Large intestine (tissue), 3 donors: Measurements from ENCODE around the gene XPNPEP2. TPM values are rescaled to one million over a fixed set of nuclear protein-coding genes. Genes with fewer than 3 reads are reported as not detected.
"Not testable (repeated sequence)": the region's sequence is repeated elsewhere in the genome, so short reads cannot be mapped to it uniquely, and the experiment has no call there.

Source experiments
- DNase-seq, 2 donors: peaks; one replicate each; pipeline versions ENCODE4 v3.0.0 to v3.0.0-alpha.2; 2013
- H3K27ac ChIP-seq: one replicate; pipeline ENCODE4 v1.5.1; 2013; ENCODE audit warnings: low read length
- H3K27me3 ChIP-seq: 2 replicates; pipeline ENCODE4 v1.6.1; 2013; ENCODE audit warnings: low read length; ENCODE audit not compliant: control insufficient read depth, insufficient read depth
- H3K36me3 ChIP-seq: 2 replicates; pipeline ENCODE4 v1.6.1; 2013; ENCODE audit warnings: low read length; ENCODE audit not compliant: control insufficient read depth, insufficient read depth
- H3K4me1 ChIP-seq: one replicate; pipeline ENCODE4 v1.6.1; 2013; ENCODE audit warnings: low read length; ENCODE audit not compliant: control insufficient read depth, insufficient read depth
- H3K4me3 ChIP-seq: one replicate; pipeline ENCODE4 v1.5.1; 2013; ENCODE audit warnings: low read length
- H3K9me3 ChIP-seq: one replicate; pipeline ENCODE4 v1.6.1; 2013; ENCODE audit warnings: mild to moderate bottlenecking, low read depth, low read length, moderate library complexity; ENCODE audit not compliant: control insufficient read depth
- WGBS: methylation state at CpG from one replicate; pipeline ENCODE4 v1.1.5; 2013; ENCODE audit warnings: low lambda C conversion rate; ENCODE audit not compliant: insufficient coverage; 5-methylcytosine and 5-hydroxymethylcytosine counted together
- polyA plus RNA-seq: library from polyadenylated mRNA; unstranded; fragments of 120-200 nt; gene quantifications from one replicate; pipeline ENCODE4 v1.2.1, GENCODE V29; 2013

XPNPEP2 gene
- polyA plus RNA-seq, 1 donor = 353 TPM

- no peak overlapping the region for H3K27ac ChIP-seq
- H3K27me3 ChIP-seq = no peaks in the 10 kb centered on the region
- no peaks in the 10 kb centered on the region for H3K9me3 ChIP-seq
- no peaks in the 10 kb centered on the region for H3K36me3 ChIP-seq
- no peak overlapping the region for H3K4me3 ChIP-seq
- H3K4me1 ChIP-seq = peaks cover 30% of the 10 kb centered on the region
- no peak for DNase-seq
- WGBS = no CpG with 5 or more reads among the region's 2 CpGs
These were observed 7.6 kb upstream of the XPNPEP2 start for GRCh38 chrX:129731228-129731627.

- no peak overlapping the region for H3K4me3 ChIP-seq
- no peaks in the 10 kb centered on the region for H3K9me3 ChIP-seq
- H3K27me3 ChIP-seq = no peaks in the 10 kb centered on the region
- H3K27ac ChIP-seq = no peak overlapping the region
- no peak for DNase-seq
- H3K4me1 ChIP-seq = peaks cover 42% of the 10 kb centered on the region
- no peaks in the 10 kb centered on the region for H3K36me3 ChIP-seq
- no CpG with 5 or more reads among the region's 2 CpGs for WGBS
These were observed 5.9 kb upstream of the XPNPEP2 start for GRCh38 chrX:129732857-129733256.

- Histone ChIP-seq H3K9me3 (no peaks in the 10 kb centered on the region), H3K27me3 (no peaks in the 10 kb centered on the region), H3K4me1 (peaks cover 47% of the 10 kb centered on the region), H3K27ac (peak overlapping the region; percentile 95), H3K36me3 (no peaks in the 10 kb centered on the region), H3K4me3 (no peak overlapping the region)
- no peak for DNase-seq
- no CpG with 5 or more reads among the region's 4 CpGs for WGBS
These were observed 5.4 kb upstream of the XPNPEP2 start for GRCh38 chrX:129733335-129733734.

DNA sequence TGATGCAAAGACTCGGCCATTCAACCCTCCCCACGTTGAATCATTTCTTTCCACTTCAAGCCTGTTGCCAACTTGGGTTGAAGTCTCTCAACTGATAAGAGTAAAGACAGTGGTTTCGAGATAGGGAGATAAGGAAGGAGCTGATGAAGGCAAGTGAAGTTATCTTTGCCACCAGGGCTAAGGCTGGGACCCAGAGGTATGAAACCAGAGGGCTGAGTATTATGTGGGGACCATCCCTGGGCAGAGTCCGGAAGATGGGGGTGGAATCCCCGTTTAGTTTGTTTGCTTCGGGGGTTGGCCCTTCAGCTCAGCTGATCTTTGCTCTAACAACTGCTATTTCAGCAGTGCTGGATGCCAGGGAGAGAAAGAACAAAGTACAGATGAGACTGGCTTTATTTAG lies 2.3 kb upstream of the XPNPEP2 start:
- peak; percentile 79 to 88 for DNase-seq
- H3K4me3 ChIP-seq = no peak overlapping the region
- peak overlapping the region; percentile 99 for H3K27ac ChIP-seq
- no peaks in the 10 kb centered on the region for H3K36me3 ChIP-seq
- no peaks in the 10 kb centered on the region for H3K27me3 ChIP-seq
- H3K9me3 ChIP-seq = no peaks in the 10 kb centered on the region
- peaks cover 51% of the 10 kb centered on the region for H3K4me1 ChIP-seq
- WGBS = no CpG with 5 or more reads among the region's 6 CpGs

GRCh38 chrX:129737916-129738315 lies 863 bp upstream of the XPNPEP2 start:
- no CpG with 5 or more reads among the region's 5 CpGs for WGBS
- H3K27me3 ChIP-seq = no peaks in the 10 kb centered on the region
- no peak overlapping the region for H3K4me3 ChIP-seq
- no peaks in the 10 kb centered on the region for H3K9me3 ChIP-seq
- H3K36me3 ChIP-seq = no peaks in the 10 kb centered on the region
- H3K4me1 ChIP-seq = peaks cover 51% of the 10 kb centered on the region
- DNase-seq = no peak
- H3K27ac ChIP-seq = peak overlapping the region; percentile 99

DNA sequence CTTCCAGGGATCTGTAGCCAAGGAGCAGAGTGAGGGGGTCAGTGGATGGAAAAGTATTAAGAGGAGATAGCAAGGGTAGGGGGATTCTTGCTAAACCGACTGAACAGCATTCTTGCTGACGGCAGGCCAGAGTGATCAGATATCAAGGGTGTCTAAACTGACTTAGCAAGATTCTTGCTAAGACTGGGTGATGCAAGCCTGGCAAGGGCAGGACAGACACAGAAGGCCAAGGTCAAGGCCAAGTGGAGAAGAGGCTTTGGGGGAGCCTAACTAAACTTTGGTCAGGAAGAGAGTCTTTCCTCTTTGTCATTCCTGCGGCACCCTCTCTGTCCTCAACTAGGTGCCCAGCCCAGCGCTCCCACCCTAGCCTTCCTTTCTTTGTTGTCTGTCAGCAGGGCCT lies 799 bp downstream of the XPNPEP2 start:
- peak; percentile 38 to 65 for DNase-seq
- no CpG with 5 or more reads among the region's 4 CpGs for WGBS
- Histone ChIP-seq H3K9me3 (no peaks in the 10 kb centered on the region), H3K36me3 (peaks cover 7% of the 10 kb centered on the region), H3K4me3 (peak overlapping the region; percentile 69), H3K27me3 (no peaks in the 10 kb centered on the region), H3K27ac (peak overlapping the region; percentile 99), H3K4me1 (peaks cover 40% of the 10 kb centered on the region)

GRCh38 chrX:129741880-129742758 lies 3.3 kb downstream of the XPNPEP2 start:
- peaks cover 19% of the 10 kb centered on the region for H3K4me1 ChIP-seq

DNA sequence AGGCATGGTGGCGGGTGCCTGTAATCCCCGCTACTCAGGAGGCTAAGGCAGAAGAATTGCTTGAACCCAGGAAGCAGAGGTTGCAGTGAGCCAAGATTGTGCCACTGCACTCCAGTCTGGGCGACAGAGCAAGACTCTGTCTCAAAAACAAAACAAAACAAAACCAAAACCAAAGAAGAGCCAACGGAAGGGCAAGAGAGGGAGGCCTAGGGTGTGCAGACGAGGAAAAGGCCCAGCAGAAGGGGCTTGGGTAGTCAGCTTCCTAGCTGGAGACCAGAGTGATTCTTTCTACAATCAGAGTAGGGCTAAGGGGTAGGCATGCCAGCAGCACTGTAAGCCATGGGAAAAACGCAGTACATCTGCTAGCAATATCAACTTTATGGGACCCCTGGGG lies 4.0 kb downstream of the XPNPEP2 start:
- H3K4me3 ChIP-seq, DNase-seq, H3K27ac ChIP-seq, H3K9me3 ChIP-seq, H3K27me3 ChIP-seq: not testable (repeated sequence)
- Histone ChIP-seq H3K36me3 (peaks cover 22% of the 10 kb centered on the region), H3K4me1 (peaks cover 13% of the 10 kb centered on the region)
- WGBS = 92% methylated on average over 2 of the region's 6 CpGs

More at GRCh38 chrX:129741880-129742758, 3.3 kb downstream of the XPNPEP2 start:
- H3K27me3 ChIP-seq = no peaks in the 10 kb centered on the region
- H3K4me3 ChIP-seq = peak overlapping the region; percentile 31
- DNase-seq = peak in 1 of 2 donors; percentile 43
- no CpG with 5 or more reads among the region's 21 CpGs for WGBS
- no peaks in the 10 kb centered on the region for H3K9me3 ChIP-seq
- peak overlapping the region; percentile 53 for H3K27ac ChIP-seq
- peaks cover 18% of the 10 kb centered on the region for H3K36me3 ChIP-seq

DNA sequence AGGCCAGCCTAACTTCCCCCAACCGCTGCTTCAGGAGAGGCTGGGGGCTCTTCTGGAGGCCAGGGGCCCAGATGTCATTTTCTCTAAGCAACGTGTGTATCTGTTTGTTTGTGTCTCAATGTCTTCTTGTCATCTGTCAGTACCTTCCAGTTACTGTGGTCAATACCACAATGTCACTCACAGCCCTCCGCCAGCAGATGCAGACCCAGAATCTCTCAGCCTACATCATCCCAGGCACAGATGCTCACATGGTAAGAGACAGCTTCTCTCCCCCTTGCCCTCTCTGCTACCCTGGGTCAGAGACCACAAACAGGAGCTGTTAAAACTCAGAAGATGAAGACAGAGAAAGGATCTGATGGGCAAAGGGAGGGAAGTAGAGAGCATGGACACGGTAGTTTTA lies 5.0 kb downstream of the XPNPEP2 start:
- Histone ChIP-seq H3K4me1 (peaks cover 3% of the 10 kb centered on the region), H3K36me3 (peaks cover 22% of the 10 kb centered on the region), H3K27me3 (no peaks in the 10 kb centered on the region), H3K4me3 (no peak overlapping the region), H3K27ac (no peak overlapping the region), H3K9me3 (no peaks in the 10 kb centered on the region)
- DNase-seq = no peak
- WGBS = no CpG with 5 or more reads among the region's 4 CpGs

DNA sequence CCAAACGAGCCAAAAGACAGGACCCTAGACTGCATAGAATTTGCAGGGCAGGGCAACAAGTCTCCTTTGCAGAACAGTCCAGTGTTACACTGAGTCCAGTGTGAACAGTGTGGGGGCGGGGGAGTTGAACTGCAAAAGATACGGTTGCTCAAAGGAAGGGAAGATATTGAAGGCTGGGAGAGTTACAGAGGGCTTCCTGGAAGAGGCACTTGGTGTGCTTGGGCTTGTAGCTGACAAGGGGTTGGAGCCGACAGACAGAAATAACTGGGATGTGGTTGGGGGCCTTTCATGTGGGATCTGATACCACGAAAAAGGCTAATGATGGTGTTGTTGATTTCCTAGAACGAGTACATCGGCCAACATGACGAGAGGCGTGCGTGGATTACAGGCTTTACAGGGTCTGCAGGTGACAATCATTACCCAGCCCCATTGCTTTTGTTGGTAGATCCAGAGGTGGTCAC lies 6.1 kb downstream of the XPNPEP2 start:
- no peak for DNase-seq
- WGBS = no CpG with 5 or more reads among the region's 10 CpGs
- Histone ChIP-seq H3K27me3 (no peaks in the 10 kb centered on the region), H3K9me3 (no peaks in the 10 kb centered on the region), H3K36me3 (peaks cover 25% of the 10 kb centered on the region), H3K4me1 (peaks cover 3% of the 10 kb centered on the region), H3K4me3 (no peak overlapping the region), H3K27ac (no peak overlapping the region)
